Nucleus accumbens (tissue), 56 donors: ENCODE results near the gene C1QTNF1.

Source experiments
- DNase-seq, 56 donors: peaks; one replicate each; lab custom pipeline; 2025; lab: John Stamatoyannopoulos, UW

C1QTNF1 gene

GRCh38 chr17:79048826-79049755 is 25.1 kb downstream of the C1QTNF1 start:
- DNase-seq = no peak

- DNase-seq = no peak
Observed at GRCh38 chr17:79049821-79050220, 25.9 kb downstream of the C1QTNF1 start.

- no peak for DNase-seq
Observed at GRCh38 chr17:79050551-79050950, 26.6 kb downstream of the C1QTNF1 start.

- DNase-seq = no peak
Observed at GRCh38 chr17:79051306-79051705, 27.3 kb downstream of the C1QTNF1 start.

GRCh38 chr17:79052131-79052530 is 28.2 kb downstream of the C1QTNF1 start:
- DNase-seq = no peak

GRCh38 chr17:79053251-79053925 is 29.4 kb downstream of the C1QTNF1 start:
- DNase-seq = no peak

- DNase-seq = no peak
Observed at GRCh38 chr17:79054200-79054960, 30.4 kb downstream of the C1QTNF1 start.

GRCh38 chr17:79055197-79055596 is 31.2 kb downstream of the C1QTNF1 start:
- no peak for DNase-seq

- no peak for DNase-seq
Observed at GRCh38 chr17:79057737-79058385, 33.9 kb downstream of the C1QTNF1 start.

- no peak for DNase-seq
Observed at GRCh38 chr17:79062691-79063090, 38.7 kb downstream of the C1QTNF1 start.

GRCh38 chr17:79064026-79064425 is 40.1 kb downstream of the C1QTNF1 start:
- DNase-seq = no peak

GRCh38 chr17:79065105-79065670 is 41.2 kb downstream of the C1QTNF1 start:
- peak in 6 of 56 donors; percentile 5 to 32 (median 12) for DNase-seq

- DNase-seq = no peak
Observed at GRCh38 chr17:79066963-79067362, 43.0 kb downstream of the C1QTNF1 start.

GRCh38 chr17:79070266-79070880 is 46.4 kb downstream of the C1QTNF1 start:
- DNase-seq = no peak

GRCh38 chr17:79071161-79071740 is 47.3 kb downstream of the C1QTNF1 start:
- DNase-seq = no peak

GRCh38 chr17:79072544-79072943 is 48.6 kb downstream of the C1QTNF1 start:
- DNase-seq = no peak

- no peak for DNase-seq
Observed at GRCh38 chr17:79073016-79073705, 49.2 kb downstream of the C1QTNF1 start.

- DNase-seq = no peak
Observed at GRCh38 chr17:79073706-79074088, 49.7 kb downstream of the C1QTNF1 start.
